Lung (tissue), 12 donors: ENCODE measurements around the gene ARHGAP32. TPM values are rescaled to one million over a fixed set of nuclear protein-coding genes. Genes with fewer than 3 reads are reported as not detected.

Source experiments
- ATAC-seq: fragments of 200-7000 bp; cut with Tn5 transposase; one replicate; pipeline ENCODE4 v1.9.1; 2020; ENCODE audit warnings: moderate number of reproducible peaks; ENCODE audit not compliant: insufficient read depth, low FRiP score
- DNase-seq, 3 donors: peaks; one replicate each; pipeline ENCODE4 v3.0.0-alpha.2; 2013 to 2017
- H3K27ac ChIP-seq, 2 donors: one replicate each; pipeline ENCODE4 v1.5.1; 2013; ENCODE audit warnings: mild to moderate bottlenecking in 2 of 2, moderate library complexity in 2 of 2, control low read depth in 1 of 2, inconsistent platforms in 1 of 2, low read depth in 1 of 2, low read length in 1 of 2
- H3K27me3 ChIP-seq, 3 donors: one replicate each; pipeline ENCODE4 v1.5.1; 2013; ENCODE audit warnings: low read length in 2 of 3; ENCODE audit not compliant: control insufficient read depth in 3 of 3, insufficient read depth in 3 of 3
- H3K36me3 ChIP-seq, 4 donors: one replicate each; pipeline ENCODE4 v1.5.1; 2013; ENCODE audit warnings: low read length in 4 of 4, mild to moderate bottlenecking in 1 of 4, moderate library complexity in 1 of 4; ENCODE audit not compliant: control insufficient read depth in 4 of 4, insufficient read depth in 4 of 4
- H3K4me1 ChIP-seq, 5 donors: one replicate each; pipeline ENCODE4 v1.5.1; 2013; ENCODE audit warnings: low read length in 5 of 5, mild to moderate bottlenecking in 2 of 5, moderate library complexity in 1 of 5; ENCODE audit not compliant: control insufficient read depth in 5 of 5, insufficient read depth in 5 of 5
- H3K4me3 ChIP-seq: one replicate; pipeline ENCODE4 v1.5.1; 2013; ENCODE audit warnings: mild to moderate bottlenecking, control low read depth, moderate library complexity
- H3K9ac ChIP-seq, 2 donors: one replicate each; pipeline ENCODE4 v1.5.1; 2013; ENCODE audit warnings: low read length in 2 of 2, control low read depth in 1 of 2; ENCODE audit not compliant: insufficient read depth in 1 of 2
- H3K9me3 ChIP-seq, 4 donors: one replicate each; pipeline ENCODE4 v1.5.1; 2013; ENCODE audit warnings: low read length in 3 of 4, mild to moderate bottlenecking in 1 of 4, moderate library complexity in 1 of 4; ENCODE audit not compliant: control insufficient read depth in 4 of 4, insufficient read depth in 3 of 4
- WGBS, 2 donors: extraction: QIAGEN DNeasy Blood & Tissue Kit; methylation state at CpG; one replicate each; pipeline ENCODE4 v1.1.7; 2013; 5-methylcytosine and 5-hydroxymethylcytosine counted together
- polyA plus RNA-seq, 2 donors: library from polyadenylated mRNA; stranded (reverse); fragments of 200-250 nt; gene quantifications; one replicate each; pipeline ENCODE4 v1.2.1, GENCODE V29; 2013
- total RNA-seq, 2 donors: library from RNA; depleted of rRNA in 1 of 2; stranded (reverse); fragments of >200 nt in 1 of 2; gene quantifications; one replicate each; pipeline ENCODE4 v1.2.1, GENCODE V29; 2014 to 2021
- TF ChIP-seq, protein P1 (sequence below): IDR thresholded peaks from 2 replicates; pipeline ENCODE4 v1.5.1; 2012; ENCODE audit warnings: mild to moderate bottlenecking; ENCODE audit errors: control extremely low read depth, extremely low read depth
- donor health status: control.
- donor health status: control.
- donor health status: Bipolar disorder and iron deficiency.
- donor health status: healthy.
- donor health status: DM: yes; HTN: yes; CAD: no.

The ARHGAP32 gene
- total and polyA plus RNA-seq, 4 donors = 4.1 to 28.4 (median 17.0) TPM

DNA sequence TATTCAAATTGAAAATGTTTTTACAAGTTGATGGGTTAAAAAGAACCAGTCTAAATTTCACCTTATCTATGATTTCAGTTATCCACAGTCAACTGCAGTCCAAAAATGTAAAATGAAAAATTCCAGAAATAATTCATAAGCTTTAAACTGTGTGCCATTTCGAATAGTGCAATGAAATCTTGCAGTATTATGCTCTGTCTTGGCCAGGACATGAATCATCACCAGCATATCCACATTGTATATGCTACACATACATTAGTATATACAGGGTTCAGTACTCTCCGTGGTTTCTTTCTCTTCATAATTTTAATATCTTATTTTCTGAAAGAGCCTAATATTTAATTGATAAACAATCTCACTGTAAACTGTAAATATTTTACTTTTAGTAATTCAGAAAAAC is 45.9 kb downstream of the ARHGAP32 start:
- no peak for ATAC-seq
- no peak for DNase-seq
- Histone ChIP-seq H3K27ac (no peak overlapping the region), H3K27me3 (no peaks in the 10 kb centered on the region), H3K9ac (no peak overlapping the region), H3K4me3 (no peak overlapping the region), H3K36me3 (no peaks in the 10 kb centered on the region), H3K4me1 (no peaks in the 10 kb centered on the region), H3K9me3 (peaks cover 0 to 9% (median 5%) of the 10 kb centered on the region in 4 donors)
- WGBS, 2 donors = 86 to 88% methylated on average over 2 of the region's 2 CpGs
- TF ChIP-seq, protein P1, sequence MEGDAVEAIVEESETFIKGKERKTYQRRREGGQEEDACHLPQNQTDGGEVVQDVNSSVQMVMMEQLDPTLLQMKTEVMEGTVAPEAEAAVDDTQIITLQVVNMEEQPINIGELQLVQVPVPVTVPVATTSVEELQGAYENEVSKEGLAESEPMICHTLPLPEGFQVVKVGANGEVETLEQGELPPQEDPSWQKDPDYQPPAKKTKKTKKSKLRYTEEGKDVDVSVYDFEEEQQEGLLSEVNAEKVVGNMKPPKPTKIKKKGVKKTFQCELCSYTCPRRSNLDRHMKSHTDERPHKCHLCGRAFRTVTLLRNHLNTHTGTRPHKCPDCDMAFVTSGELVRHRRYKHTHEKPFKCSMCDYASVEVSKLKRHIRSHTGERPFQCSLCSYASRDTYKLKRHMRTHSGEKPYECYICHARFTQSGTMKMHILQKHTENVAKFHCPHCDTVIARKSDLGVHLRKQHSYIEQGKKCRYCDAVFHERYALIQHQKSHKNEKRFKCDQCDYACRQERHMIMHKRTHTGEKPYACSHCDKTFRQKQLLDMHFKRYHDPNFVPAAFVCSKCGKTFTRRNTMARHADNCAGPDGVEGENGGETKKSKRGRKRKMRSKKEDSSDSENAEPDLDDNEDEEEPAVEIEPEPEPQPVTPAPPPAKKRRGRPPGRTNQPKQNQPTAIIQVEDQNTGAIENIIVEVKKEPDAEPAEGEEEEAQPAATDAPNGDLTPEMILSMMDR = no peak

DNA sequence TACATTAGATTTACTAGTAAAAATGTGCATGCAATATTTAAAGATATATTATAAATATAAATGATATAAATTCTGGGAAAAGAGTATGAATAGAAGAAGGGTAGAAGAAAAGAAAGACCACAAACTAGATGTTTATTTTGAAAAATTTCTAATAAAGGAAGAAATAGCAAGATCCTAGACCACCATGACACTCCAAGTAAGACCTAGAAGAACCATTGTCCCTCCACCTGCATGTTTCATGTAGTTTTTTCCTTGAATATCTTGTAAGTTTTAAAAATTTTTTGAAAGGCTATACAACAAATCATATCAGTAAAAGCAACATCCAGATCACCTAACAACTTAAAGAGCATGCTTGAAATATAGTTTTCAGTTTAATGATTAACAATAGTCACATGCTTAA is 46.8 kb downstream of the ARHGAP32 start:
- Histone ChIP-seq H3K4me1 (peaks cover 0 to 3% (median 0%) of the 10 kb centered on the region in 5 donors), H3K9me3 (peaks cover 0 to 4% (median 3%) of the 10 kb centered on the region in 4 donors), H3K4me3 (no peak overlapping the region), H3K27ac (no peak overlapping the region), H3K9ac (no peak overlapping the region), H3K36me3 (no peaks in the 10 kb centered on the region), H3K27me3 (no peaks in the 10 kb centered on the region)
- DNase-seq (no peak), ATAC-seq (no peak)
- TF ChIP-seq, protein P1 = no peak

DNA sequence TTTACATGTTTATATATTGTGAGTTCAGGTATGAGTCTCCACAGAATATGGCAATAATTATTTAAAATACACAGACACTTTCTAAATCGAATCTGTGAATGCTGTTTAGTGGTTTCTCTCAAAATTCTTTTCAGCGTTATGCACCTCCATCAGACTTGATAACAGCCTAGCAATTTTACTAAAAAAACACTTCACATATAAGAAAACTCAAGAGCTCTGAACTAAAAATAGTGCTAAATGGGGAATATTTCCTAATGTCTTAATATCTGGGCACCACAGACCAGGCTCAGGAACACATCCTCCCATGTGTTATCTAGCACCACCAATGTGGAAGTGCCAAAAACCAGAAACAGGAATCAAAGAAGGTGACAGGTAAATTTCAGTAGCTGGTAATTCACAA is 47.9 kb downstream of the ARHGAP32 start:
- DNase-seq (no peak), ATAC-seq (no peak)
- H3K27me3 ChIP-seq = no peaks in the 10 kb centered on the region
- 59 to 94% methylated on average over 2 of the region's 2 CpGs for WGBS, 2 donors
- H3K4me1 ChIP-seq = peaks cover 0 to 3% (median 0%) of the 10 kb centered on the region in 5 donors
- no peak overlapping the region for H3K4me3 ChIP-seq
- TF ChIP-seq, protein P1 = no peak
- no peaks in the 10 kb centered on the region for H3K36me3 ChIP-seq
- no peak overlapping the region for H3K9ac ChIP-seq
- H3K27ac ChIP-seq = no peak overlapping the region
- peaks cover 0 to 3% (median 1%) of the 10 kb centered on the region in 4 donors for H3K9me3 ChIP-seq

DNA sequence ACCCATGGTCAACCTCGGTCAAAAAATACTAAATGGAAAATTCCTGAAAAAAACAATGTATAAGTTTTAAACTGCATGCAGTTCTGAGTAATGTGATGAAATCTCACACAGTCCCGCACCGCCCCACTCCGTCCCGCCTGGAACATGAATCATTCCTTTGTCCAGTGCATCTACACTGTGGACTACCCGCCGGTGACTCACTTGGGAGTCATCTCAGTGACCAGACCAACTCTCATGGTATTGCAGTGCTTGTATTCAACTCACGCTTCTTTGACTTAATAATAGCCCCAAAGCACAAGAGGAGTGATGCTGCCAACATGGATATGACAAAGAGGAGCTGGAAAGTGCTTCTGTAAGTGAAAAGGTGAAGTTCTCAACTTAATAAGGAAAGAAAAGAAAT is 48.8 kb downstream of the ARHGAP32 start:
- H3K27ac ChIP-seq = no peak overlapping the region
- no peaks in the 10 kb centered on the region for H3K27me3 ChIP-seq
- TF ChIP-seq, protein P1 = no peak
- WGBS, 2 donors = 86 to 90% methylated on average over 8 of the region's 8 CpGs
- no peaks in the 10 kb centered on the region for H3K36me3 ChIP-seq
- H3K4me3 ChIP-seq = no peak overlapping the region
- peak; percentile 95 for ATAC-seq
- peaks cover 0 to 3% (median 0%) of the 10 kb centered on the region in 5 donors for H3K4me1 ChIP-seq
- H3K9me3 ChIP-seq = peaks cover 0 to 1% (median under 1%) of the 10 kb centered on the region in 4 donors
- no peak overlapping the region for H3K9ac ChIP-seq
- DNase-seq = peak in 1 of 3 donors; percentile 5
